ENCODE measurements around the gene PPP1R9B. TPM values are rescaled to one million over a fixed set of nuclear protein-coding genes. Genes with fewer than 3 reads are reported as not detected.

Gene PPP1R9B
- total and polyA plus RNA-seq, 2 of the 8 experiments (the other 6 are each of a cell fraction or from before 2014, with no cell fraction given): 5.2 to 13.1 TPM

- peaks cover 6 to 9% of the 10 kb centered on the region in 2 experiments for H4K20me1 ChIP-seq (replicated peaks in 1 of 2; ENCODE audit: control insufficient read depth in 1 of 2, insufficient read depth in 2 of 2, low read length in 2 of 2)
- no peaks in the 10 kb centered on the region; a peak in 1 of 4 replicates for H3K79me2 ChIP-seq (ENCODE audit: control insufficient read depth in 1 of 2, insufficient read depth in 2 of 2, low read length in 2 of 2)
- TF ChIP-seq NRF1 (IDR thresholded peaks at IDR 0.05; ENCODE audit: low read depth, low read length) (no peak), ZNF274 (IDR thresholded peaks at IDR 0.05; ENCODE audit: borderline replicate concordance, extremely low read depth, low read length) (no peak), CEBPB (IDR thresholded peaks at IDR 0.05; ENCODE audit: low read depth, low read length) (no peak), POLR2AphosphoS5 (IDR thresholded peaks at IDR 0.05; ENCODE audit: low read depth, low read length) (no peak), PHF8 (conservative IDR thresholded peaks at IDR 0.05; ENCODE audit: low read depth, low read length) (no peak), BCL11A (IDR thresholded peaks at IDR 0.05; ENCODE audit: low read depth in 2 of 2, low read length in 2 of 2) (no peak), TCF12 (IDR thresholded peaks at IDR 0.05; ENCODE audit: low read depth, low read length) (no peak), MAFK (IDR thresholded peaks at IDR 0.05; ENCODE audit: low read depth, low read length) (no peak), CHD1 (IDR thresholded peaks at IDR 0.05; ENCODE audit: low read depth, low read length) (no peak)
- TF ChIP-seq, protein P1, sequence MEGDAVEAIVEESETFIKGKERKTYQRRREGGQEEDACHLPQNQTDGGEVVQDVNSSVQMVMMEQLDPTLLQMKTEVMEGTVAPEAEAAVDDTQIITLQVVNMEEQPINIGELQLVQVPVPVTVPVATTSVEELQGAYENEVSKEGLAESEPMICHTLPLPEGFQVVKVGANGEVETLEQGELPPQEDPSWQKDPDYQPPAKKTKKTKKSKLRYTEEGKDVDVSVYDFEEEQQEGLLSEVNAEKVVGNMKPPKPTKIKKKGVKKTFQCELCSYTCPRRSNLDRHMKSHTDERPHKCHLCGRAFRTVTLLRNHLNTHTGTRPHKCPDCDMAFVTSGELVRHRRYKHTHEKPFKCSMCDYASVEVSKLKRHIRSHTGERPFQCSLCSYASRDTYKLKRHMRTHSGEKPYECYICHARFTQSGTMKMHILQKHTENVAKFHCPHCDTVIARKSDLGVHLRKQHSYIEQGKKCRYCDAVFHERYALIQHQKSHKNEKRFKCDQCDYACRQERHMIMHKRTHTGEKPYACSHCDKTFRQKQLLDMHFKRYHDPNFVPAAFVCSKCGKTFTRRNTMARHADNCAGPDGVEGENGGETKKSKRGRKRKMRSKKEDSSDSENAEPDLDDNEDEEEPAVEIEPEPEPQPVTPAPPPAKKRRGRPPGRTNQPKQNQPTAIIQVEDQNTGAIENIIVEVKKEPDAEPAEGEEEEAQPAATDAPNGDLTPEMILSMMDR (IDR thresholded peaks at IDR 0.05; ENCODE audit: control extremely low read depth in 1 of 3, insufficient read depth in 1 of 3, low read depth in 1 of 3, low read length in 3 of 3): no peak
These were observed 9.3 kb downstream of the PPP1R9B start for GRCh38 chr17:50141026-50141744.

More at GRCh38 chr17:50141026-50141744, 9.3 kb downstream of the PPP1R9B start:
- ChIA-PET CTCF (ENCODE audit: partially characterized antibody) (interaction anchor here (0.8 to 21.6 kb wide), 13 partner anchors 5 to 156 kb away, joined by 3 to 299 read pairs (median 12); partner anchors contain the start of genes PDK2, PPP1R9B and SAMD14), POLR2A (ENCODE audit: partially characterized antibody) (interaction anchor here (1.1 to 1.2 kb wide), 2 partner anchors 10 to 30 kb away, joined by 3 to 4 read pairs; no protein-coding TSS in a partner anchor)
- Histone ChIP-seq H3K36me3 (ENCODE audit: control insufficient read depth in 2 of 4, insufficient read depth in 4 of 4, low read length in 3 of 4) (peaks cover 3 to 19% (median 12%) of the 10 kb centered on the region in 4 experiments; a peak in 5 of 8 replicates), H2BK5ac (ENCODE audit: low read depth, low read length) (no peak overlapping the region), H3K4me3 (ENCODE audit: extremely low read depth in 1 of 4, insufficient read depth in 2 of 4, low read depth in 3 of 4, low read length in 4 of 4) (no peak overlapping the region), H3K14ac (ENCODE audit: insufficient read length) (no peak overlapping the region), H2BK120ac (replicated peaks; ENCODE audit: low read depth, low read length) (no peak overlapping the region), H2AK5ac (ENCODE audit: low read depth, low read length) (no peak overlapping the region), H2BK12ac (ENCODE audit: low read depth, low read length) (no peak overlapping the region; the same call in 1 of the 2 replicates), H2BK15ac (ENCODE audit: low read length) (0 out of 2 replicates have a peak overlapping the region, but pooled peaks have one; percentile 16), H3K27me3 (replicated peaks in 1 of 4; ENCODE audit: control insufficient read depth in 3 of 4, extremely low read depth in 1 of 4, insufficient read depth in 3 of 4, low read length in 3 of 4) (no peaks in the 10 kb centered on the region), H3K4me2 (ENCODE audit: insufficient read depth in 1 of 2, low read depth in 2 of 2, low read length in 2 of 2) (no peak overlapping the region), H3K4me1 (replicated peaks in 1 of 4; ENCODE audit: control insufficient read depth in 3 of 4, insufficient read depth in 4 of 4, low read length in 3 of 4) (peaks cover 0 to 9% (median under 1%) of the 10 kb centered on the region in 4 experiments; a peak in 3 of 7 replicates), H3K18ac (ENCODE audit: extremely low read depth, low read length) (no peak overlapping the region), H3K56ac (replicated peaks; ENCODE audit: insufficient read length, low read depth, low read length) (no peak overlapping the region), H2AFZ (ENCODE audit: low read length) (no peak overlapping the region), H4K8ac (ENCODE audit: extremely low read depth, insufficient read depth, low read length) (no peak overlapping the region), H2BK20ac (ENCODE audit: low read length) (no peak overlapping the region), H3K79me1 (ENCODE audit: low read depth, low read length) (no peaks in the 10 kb centered on the region), H4K5ac (ENCODE audit: insufficient read length, low read depth, low read length) (no peak overlapping the region), H3K4ac (replicated peaks; ENCODE audit: insufficient read length, low read depth, low read length) (no peak overlapping the region), H3K23me2 (ENCODE audit: low read depth, low read length) (no peaks in the 10 kb centered on the region; the same call in 1 of the 2 replicates), H3K9me3 (ENCODE audit: insufficient read depth in 2 of 2, low read depth in 1 of 2, low read length in 1 of 2) (no peaks in the 10 kb centered on the region), H3K27ac (ENCODE audit: low read depth, low read length) (no peak overlapping the region; the same call in 1 of the 2 replicates), H4K91ac (replicated peaks; ENCODE audit: insufficient read length, low read length) (no peak overlapping the region), H3K23ac (ENCODE audit: insufficient read length) (no peak overlapping the region), H3K9ac (replicated peaks in 1 of 4; ENCODE audit: extremely low read depth in 1 of 4, low read depth in 3 of 4, low read length in 3 of 4) (no peak overlapping the region)
- DNase-seq (ENCODE audit: low read depth in 1 of 2, low spot score in 2 of 2) (no peak), FAIRE-seq (no peak)
- 90% methylated on average over 15 of the region's 16 CpGs; no CpG with 5 or more reads in 1 of the 2 experiments for WGBS, 2 experiments (ENCODE audit: extremely low coverage in 1 of 2, insufficient coverage in 1 of 2, insufficient read length in 1 of 2, insufficient replicate concordance in 2 of 2, low coverage in 1 of 2, low lambda C conversion rate in 2 of 2, missing lambda C conversion rate in 1 of 2)
